Inflammatory macrophage treated with lipopolysaccharide for 1 hour (primary cell): ENCODE results near the gene NUCKS1.

Experiments used
- DNase-seq, 2 donors: peaks; one replicate each; pipeline ENCODE4 v3.0.0-alpha.2; 2020 to 2022

The NUCKS1 gene, protein sequence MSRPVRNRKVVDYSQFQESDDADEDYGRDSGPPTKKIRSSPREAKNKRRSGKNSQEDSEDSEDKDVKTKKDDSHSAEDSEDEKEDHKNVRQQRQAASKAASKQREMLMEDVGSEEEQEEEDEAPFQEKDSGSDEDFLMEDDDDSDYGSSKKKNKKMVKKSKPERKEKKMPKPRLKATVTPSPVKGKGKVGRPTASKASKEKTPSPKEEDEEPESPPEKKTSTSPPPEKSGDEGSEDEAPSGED

DNA sequence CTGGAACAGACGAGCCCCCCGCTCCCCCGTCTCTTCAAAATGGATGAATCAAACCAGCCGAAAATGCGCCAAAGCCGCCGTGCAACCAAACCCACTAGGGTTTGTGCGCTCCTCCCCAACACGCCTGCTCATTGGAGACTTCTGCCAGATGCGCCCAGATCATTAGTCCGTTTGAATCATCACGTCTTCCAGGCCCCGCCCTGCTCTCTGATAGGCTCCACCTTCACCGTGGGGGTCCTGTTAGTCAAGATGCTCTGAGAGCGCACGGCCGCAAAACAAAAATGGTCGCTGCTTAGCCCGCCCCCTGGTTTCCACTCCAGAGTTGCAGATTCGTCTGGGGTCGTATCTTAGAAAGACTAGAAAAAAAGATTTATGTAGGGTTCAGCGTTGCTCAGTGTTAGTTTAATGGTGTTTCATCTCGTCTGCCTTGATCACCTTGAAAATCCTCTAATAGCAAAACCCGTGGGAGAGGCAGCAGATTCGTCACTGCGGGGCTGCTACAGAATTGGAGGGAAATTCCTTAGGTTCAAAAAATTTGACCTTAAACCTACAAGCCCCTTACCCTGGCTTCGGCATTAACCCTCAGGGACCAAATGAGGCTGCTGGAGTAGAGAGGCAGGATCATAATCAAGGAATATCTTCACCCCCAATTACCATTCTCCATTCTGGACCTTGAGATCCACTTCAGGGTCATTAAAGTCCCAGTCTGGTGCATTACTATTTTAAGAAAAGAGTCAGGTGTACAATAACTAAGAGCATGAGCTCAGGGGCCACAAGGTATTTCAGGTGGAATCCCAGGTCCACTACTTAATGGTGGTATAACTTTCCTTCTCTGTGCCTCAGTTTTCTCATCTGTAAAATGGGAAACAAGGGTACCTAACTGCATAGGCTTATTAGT, at the start of gene NUCKS1:
Gene NUCKS1 (minus strand): TSS at position 45 of the 898 bp plus-strand sequence. CDS start 209 bp downstream, outside the sequence.
- DNase-seq: peak; percentile 98 to 99

DNA sequence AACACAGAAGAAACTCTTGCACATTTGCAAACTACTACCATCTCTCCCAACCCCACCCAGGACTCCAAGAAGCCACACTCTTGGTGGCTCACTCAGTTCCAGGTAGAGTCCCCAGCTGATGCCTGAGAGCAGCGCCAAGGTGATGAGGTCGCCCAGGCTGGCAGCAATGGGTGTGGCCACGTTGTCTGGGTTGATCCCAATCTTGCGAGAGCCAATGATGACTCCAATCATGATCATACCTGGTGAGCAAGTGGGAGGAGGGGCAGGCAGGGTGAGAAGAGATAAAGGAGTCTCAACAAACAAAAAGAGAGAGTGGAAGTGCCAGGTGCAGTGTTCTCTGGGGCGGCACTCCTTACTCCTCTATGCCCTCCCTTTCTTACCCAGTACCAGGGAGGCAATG, 48.6 kb upstream of the NUCKS1 start:
- DNase-seq: no peak

DNA sequence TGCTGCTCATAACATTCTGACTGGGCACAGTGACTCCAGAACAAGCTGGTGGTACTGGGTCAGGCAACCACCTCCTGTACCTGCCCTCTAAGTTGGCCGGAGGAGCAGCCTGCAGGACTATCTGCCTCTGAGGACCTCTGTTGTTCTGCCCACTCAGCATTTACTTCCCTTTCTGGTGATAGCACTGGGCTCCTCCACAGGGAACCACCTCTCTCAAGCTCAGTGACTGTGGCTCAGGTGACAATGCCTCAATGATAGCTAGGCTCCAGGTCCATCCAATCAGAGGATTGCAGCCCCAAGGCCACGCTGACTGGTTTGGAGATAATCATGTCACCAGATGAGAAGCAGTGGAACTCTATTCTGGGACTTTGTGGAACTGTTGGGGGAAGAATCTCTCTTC, 47.2 kb upstream of the NUCKS1 start:
- peak in 1 of 2 donors; percentile 67 for DNase-seq

DNA sequence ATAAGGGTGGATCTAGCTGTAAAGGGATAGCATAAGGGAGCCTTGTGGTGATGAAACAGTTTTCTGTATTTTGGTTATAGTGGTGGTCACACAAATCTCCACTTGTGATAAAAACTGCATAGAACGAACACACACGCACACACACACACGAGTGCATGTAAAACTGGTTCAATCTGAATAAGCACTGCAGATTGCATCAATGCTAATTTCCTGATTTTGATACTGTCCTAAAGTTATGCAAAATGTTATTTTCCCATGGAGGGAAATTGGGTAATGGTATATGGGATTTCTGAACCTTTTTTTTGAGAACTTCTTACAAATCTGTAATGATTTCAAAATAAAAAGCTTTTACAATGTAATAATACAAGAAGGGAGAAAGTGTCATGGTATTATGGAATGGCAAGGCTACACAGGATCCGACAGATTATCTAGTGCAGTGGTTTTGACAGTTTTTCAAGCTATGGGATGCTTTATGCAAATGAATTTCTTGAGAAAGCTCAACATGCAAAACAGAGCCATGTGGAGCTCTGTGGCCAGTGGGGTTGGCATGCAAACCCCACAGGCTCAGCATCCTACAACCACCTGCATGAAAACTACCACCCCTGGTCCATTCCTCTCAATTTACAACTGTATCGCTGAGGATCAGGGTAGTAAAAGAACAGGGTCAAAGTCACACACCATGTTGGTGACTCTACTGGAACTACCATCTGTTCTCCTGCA, 44.2 kb upstream of the NUCKS1 start:
- DNase-seq: peak; percentile 91 to 93

DNA sequence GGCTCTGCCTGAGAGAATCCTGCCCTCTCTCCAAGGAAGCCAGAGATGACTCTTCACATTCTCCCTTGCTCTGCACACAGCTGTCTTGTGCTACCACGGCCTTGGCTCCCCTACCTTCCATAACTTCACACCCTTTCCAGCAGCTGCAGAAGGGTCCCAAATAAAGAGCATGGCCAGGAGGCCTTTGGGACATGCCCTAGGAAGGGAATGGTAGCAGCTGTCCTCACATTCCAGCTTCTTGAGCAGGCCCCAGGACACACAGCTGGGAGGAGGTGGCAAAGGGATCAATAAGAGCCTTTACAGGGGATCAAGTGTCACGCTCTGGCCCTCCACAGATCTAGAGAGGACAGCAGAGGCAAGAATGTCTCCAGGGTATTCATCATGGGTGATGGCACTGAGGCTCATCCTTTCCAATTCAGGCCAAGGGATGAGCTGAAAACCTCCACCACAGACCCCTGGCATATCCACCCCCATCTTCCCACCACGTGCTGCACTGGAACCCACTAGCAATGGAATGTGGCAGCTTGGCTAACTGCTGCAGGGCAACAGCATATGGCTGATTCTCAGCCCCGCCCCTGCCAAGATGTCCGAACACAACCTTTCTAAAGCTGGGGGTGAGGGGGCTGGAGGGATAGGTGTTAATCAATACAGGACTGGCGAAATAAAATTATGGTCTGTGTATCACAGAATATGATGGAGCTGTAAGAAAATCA, 43.1 kb upstream of the NUCKS1 start:
- DNase-seq: no peak

DNA sequence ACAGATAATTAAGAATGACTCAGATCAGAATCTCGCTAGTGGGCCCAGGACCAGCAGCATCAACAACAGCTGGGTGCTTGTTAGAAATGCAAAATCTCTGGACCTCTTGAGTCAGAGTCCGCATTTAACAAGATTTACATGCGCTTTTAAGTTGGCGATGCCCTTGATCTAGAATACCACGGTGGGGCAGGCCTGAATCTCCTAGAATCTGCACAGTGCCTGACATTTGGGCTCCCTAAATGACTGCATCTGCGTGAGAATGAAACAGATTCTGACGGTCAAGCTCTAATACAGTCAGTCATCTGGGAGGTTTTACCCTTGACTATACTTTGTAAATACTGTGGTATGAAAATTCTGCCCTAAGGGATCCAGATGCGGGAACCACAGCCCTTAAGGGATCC, 42.5 kb upstream of the NUCKS1 start:
- DNase-seq: no peak

DNA sequence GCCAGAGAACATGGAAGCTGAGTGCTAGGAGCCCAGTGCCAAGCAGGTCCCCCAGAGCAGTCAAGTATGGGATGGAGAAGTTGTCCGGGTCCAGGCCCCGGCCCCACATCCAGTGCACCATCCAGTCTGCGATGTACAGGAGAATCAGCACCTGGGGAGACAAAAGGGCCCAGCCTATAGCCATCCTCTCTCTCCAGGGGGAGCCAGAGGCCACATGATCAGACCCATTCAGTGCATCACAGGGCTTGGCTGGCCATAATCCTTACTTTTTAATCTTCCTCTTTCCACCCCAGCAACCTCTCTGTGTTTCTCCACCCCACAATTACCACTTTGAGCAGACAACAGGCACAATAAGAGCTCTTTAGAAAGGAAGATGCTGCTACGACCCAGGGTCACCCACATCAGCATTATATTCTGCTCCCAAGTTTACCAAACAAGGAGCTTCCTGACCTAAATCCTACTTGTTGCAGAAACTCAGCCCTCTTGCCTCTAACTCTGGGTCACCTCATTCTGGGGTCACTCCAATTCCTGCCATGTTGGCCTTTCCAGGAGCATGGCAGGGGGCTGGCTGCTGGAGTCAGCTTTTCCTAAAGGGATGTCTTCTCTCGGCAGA, 41.7 kb upstream of the NUCKS1 start:
- DNase-seq: peak; percentile 48 to 81

DNA sequence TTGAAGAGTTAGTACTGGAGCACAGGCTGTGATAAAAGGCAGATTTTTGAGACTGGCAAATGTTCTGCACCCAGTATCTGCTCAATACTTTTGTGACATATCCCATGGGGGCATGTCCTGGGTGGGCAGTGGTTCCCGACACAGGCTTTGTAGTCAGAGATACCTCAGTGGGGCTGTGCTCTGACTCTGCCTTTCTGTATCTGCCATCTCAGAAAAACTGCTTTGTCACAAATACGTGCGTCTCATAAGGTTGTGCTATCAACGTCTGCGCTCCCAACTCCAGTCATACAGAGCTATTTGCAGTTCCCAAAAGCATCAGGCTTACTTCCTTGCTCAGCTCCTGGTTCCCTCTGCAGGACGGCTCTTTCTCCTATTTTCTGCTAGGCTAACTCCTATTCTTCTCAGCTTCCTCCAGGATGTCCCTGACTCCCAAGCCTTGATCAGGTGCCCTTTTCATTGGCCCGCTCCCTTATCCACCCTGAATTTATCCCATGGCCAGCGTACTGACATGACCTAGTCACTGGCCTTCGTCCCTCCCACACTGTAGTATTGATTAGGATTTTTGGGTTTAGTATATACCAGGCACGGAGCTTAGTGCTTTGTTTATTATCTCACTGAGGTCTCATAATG, 37.4 kb upstream of the NUCKS1 start:
- DNase-seq: no peak

DNA sequence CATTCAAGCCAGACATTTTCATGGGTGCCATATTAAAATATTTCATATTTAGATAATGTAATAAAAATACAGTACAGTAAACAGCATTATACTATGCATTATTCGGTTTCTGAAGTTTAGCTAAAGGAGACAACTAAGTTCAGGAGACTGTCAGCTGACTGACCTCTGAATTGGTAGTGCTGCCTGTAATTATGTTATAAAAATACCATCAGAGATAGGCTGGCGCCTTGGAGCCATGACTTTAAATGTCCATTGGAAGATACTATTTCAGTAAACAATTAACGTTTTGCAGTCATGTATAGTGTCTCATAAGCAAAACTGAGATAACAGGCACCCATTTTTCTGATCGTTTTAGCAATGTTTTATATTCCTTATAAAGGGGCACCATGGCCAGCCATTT, 36.6 kb upstream of the NUCKS1 start:
- DNase-seq: no peak

DNA sequence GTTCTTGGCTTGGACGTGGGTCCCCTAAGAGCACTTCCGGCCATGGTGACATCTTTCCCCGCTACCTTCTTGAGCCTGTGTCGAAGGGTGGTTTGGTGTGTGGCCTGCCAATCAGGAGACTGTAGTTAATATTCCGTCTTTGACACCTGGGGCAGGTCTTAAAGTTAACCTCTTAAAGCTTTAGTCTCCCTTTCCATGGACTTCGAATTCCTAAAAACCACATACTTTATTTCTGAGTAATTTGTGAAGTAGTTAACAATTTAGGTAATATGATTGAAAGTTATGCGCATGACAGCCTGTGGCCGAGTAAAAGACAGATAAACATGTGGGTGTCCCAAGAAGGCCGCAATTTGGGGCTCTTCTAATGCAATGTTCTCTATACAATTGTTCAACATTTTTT, 35.5 kb upstream of the NUCKS1 start:
- no peak for DNase-seq

DNA sequence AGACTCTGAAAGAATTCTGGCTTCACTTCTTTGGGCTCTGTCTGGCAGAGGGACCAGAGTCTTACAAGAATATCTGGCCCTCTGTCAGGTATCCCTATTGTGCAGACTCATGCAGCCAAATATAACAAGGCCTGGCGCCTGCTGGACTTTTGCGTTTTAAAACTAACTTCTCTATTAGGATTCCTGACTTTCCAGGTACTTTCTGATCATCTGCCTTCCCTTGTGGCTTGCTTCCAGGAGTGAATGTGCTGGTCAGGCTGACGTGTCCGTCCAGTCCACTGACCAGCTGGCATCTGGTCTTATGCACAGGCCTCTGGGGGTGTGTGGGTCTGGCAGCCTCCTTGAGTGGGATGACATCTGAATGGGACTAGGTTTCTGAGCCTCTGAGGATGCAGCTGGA, 33.9 kb upstream of the NUCKS1 start:
- no peak for DNase-seq

DNA sequence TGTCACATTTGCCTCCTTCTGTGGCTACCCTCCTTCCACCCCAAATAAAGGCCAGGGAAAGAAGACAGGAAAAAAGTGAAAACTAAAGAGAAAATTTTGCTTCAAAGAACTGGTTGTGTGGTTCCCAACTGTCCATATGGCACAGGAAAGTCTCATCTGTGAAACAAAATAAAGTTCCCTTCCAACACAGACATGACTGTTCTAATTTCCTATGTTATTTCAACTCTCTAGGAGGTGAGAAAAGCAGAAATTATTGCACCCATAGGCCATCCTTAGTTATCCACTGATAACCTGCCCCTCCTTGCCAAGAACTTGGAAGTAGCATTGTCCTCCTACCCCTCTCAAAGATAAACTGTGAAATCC, 33.4 kb upstream of the NUCKS1 start:
- no peak for DNase-seq

DNA sequence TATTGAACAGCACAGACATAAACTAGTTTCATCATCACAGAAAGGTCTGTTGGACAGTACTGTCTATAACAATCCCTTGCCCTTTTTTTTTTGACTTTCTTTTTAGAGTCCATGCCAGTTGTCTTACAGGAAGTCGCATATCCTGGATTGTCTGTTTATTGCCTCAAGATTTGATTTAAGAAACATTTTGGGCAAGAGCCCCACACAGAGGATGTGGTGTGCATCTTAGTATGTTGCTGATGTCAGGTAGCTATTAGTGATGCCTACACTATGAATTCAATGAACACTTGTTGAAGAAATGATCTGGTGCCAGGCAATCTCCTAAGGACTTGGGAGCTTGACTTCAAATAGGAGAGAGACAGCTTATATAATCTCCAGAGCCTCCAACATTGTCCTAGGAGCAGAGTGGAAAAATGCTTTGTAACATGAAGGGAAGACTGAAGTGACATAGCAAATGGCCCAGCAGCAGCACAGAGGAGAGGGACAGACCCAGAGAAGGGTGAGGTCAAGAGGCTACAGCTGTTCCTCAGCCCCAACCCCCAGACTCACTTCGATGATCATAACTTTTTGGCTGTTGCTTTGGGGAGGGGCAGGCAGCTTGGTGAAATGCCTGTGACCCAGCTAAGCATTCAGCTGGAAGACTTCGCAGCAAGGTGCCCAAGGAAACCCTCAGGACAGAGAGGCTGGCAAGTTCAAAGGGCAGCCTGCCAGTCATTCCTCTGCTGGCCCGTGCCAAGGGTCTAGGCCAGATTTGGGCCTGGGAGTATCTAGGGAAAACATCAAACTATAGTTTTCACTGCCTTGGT, 32.8 kb upstream of the NUCKS1 start:
- DNase-seq: no peak

DNA sequence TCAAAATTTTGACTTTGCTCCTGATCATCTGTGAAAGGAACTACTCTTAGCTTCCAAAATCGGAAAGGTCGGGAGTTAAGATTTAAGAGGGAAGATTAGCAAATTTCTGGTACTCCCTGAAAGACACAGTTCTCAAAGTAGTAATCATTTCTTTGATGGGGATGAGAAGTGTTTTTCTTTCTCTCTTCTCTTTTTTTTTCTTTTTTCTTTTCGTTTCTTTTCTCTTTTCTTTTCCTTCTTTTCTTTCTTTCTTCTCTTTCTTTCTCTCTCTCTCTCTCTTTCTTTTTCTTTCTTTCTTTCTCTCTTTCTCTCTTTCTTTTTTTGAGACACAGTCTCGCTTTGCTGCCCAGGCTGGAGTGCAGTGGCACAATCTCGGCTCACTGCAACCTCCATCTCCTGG, 30.4 kb upstream of the NUCKS1 start:
- DNase-seq: no peak

DNA sequence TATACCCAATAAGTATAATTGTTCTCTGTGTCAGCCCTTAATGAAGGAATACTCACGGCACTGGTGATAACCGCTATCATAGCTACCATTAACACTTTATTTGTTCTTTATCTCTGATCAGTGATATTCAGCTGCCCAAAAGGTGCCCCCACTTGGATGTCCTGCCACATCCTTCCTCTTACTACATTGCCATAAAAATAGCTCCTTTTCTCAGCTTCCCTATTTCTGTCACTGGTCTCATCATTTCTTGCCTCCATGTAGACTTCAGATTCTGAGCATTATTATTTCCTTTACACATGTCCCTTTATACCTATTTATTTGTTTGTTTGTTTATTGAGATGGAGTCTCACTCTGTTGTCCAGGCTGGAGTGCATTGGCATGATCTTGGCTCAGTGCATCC, 28.0 kb upstream of the NUCKS1 start:
- DNase-seq: peak; percentile 33 to 55

DNA sequence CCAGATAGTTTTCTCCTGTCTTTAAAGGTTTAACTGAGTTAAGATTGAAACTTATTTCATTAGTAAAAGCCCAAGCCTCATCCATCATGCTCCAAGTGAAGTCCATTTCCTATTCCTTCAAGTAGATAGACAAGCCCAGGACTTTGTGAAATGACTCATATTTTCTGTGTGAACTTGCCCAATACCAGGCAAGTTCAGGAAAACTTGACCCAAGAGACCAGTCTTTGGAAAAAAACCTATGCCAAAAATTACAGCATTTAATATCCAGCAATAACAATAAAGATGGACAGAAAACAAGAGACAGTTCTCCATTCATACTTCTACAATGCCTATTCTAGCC, 25.7 kb upstream of the NUCKS1 start:
- DNase-seq: peak; percentile 36 to 42

DNA sequence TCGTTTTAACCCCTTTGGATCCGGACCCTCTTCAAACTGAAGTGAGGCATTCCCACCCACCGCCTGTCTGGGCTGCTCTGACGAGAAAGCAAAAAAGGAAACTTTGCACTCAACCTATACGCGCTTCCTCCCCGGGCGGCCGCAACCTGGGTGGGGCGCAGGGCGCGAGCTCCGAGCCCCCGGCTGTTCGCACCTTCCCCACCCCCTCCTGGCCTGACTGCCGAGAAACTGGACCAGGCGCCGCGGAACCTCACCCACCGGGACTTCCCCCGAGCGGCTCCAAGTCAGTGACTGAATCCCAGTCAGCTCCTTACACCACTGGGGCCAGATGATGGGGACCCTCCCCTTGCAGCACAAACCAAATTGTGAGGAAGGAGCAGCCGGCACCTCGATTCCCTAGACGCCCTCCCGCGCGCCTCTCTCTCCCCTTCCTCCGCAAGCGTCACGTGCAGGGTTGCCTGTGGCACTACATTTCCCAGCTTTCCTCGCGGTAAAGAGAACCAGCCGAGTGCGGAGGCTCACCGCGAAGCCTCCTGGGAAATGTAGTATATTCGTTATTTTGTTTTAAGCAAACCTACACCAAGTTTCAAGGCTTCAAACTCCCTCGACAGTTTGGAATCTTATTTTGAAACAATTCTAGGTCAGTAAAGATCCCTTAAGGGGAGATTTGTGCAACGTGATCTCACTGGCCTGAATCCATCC, 25.2 kb upstream of the NUCKS1 start, which contains the start of gene RAB29:
Gene RAB29 (minus strand): TSS at position 468 of the 702 bp plus-strand sequence. CDS start 526 bp downstream, outside the sequence.
- peak; percentile 74 to 89 for DNase-seq

DNA sequence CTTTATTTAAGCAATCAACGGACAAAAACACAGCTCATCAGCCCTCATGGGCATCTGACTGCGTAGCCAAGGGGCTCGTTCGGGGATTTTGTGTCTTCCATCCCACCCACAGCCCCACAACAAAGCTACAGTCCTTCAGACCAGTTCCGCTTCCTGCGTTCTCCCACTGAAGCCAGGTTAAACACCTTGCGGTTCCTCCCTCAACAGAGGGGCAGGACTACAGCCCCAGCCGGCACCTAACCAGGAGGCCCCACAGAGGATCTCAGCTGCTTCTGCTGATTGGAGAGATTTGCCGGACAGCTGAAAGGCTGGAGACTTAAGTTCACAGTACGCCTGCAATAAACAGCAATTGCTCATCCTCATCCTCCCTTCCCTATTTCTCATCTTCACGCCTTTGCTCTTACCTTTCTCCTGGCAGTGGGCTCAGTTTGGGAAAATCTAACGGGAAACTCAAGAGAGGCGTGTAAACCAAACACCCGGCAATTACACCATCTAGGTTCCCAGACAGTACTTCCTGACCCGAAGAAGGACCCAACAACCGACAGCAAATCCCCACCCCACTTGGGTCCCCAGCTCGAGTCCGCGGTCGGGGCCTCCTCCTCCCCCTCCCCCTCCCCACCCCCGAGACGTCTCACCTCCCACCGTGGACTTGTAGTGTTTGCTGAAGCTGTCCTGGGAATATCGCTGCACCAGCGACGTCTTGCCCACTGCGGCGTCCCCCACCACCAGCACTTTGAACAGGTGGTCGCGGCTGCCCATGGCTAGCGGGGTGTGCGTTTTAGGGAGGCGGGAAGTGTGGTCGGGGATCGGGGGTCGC, 24.4 kb upstream of the NUCKS1 start:
- peak; percentile 25 to 41 for DNase-seq

DNA sequence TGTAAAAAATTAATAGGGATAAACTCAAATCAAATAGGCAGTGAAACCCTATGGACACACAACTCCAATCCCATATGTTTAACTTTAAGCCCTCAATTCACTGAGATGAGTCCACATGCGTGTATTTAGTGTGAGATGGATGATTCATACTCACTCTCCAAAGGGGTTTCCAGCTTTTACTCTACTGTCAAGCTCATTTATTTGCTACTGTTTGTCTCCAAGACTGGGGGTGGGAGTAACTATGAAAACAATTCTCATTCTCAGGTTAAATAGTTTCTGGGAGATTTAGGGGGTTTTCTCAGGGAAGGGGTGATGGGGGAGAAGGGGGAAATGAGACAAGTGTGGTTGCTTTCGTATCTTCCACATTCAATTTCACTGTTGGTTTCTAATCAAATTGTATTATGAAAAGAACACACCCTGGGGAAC, 22.6 kb upstream of the NUCKS1 start:
- peak in 1 of 2 donors; percentile 62 for DNase-seq
